Measurements from ENCODE around the gene ELMO1. TPM values are rescaled to one million over a fixed set of nuclear protein-coding genes. Genes with fewer than 3 reads are reported as not detected.

Gene ELMO1
- total and polyA plus RNA-seq, 2 of the 13 experiments (the other 11 are each of a cell fraction or from before 2014, with no cell fraction given): 0.11 to 0.17 TPM

DNA sequence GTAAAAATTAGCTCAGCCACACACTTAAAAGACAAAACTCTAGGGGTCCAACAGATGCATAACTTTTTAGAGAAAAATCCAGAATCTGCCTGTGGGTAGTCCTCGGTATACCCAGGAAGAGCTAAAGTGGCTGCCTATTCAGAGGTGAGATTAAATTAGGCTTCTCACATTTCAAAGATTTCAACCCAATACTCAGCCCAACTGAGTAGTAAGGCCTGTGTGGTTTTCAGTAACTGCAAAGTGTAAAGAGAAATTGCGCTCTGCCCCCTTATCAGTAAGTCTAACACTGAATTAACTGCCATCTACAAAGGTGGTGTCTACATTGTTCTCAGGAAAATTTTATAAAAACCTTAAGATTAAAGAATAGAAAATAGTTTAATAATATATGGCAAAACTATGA lies 88.2 kb downstream of the ELMO1 start:
- 73% methylated on average over 2 of the region's 2 CpGs for whole genome bisulfite sequencing (ENCODE audit: low lambda C conversion rate)
- no TSS peak for BruUV-seq (replicated peaks)
- Histone ChIP-seq H2AFZ (ENCODE audit: low read length) (no peak overlapping the region), H3K36me3 (replicated peaks in 1 of 2; ENCODE audit: control insufficient read depth in 1 of 2, insufficient read depth in 2 of 2, low read length in 2 of 2) (no peaks in the 10 kb centered on the region), H3K9me3 (ENCODE audit: low read length) (no peaks in the 10 kb centered on the region), H3K27ac (ENCODE audit: extremely low read length, insufficient read depth, low read length) (no peak overlapping the region), H3K4me1 (ENCODE audit: insufficient read depth, low read length) (no peaks in the 10 kb centered on the region), H3K4me3 (replicated peaks in 1 of 3; ENCODE audit: insufficient read depth in 1 of 3, low read depth in 2 of 3, low read length in 3 of 3) (no peak overlapping the region), H4K20me1 (ENCODE audit: insufficient read depth, low read length) (no peaks in the 10 kb centered on the region), H3K79me2 (ENCODE audit: insufficient read depth, low read length) (no peaks in the 10 kb centered on the region), H3K4me2 (ENCODE audit: low read depth, low read length) (no peak overlapping the region), H3K9ac (ENCODE audit: insufficient read depth, low read depth, low read length) (no peak overlapping the region), H3K27me3 (ENCODE audit: control insufficient read depth in 1 of 2, insufficient read depth in 2 of 2, low read length in 2 of 2) (no peaks in the 10 kb centered on the region; a peak in 1 of 5 replicates)
- in situ Hi-C loops (cut with HindIII; ENCODE audit: extremely low pct_ligation_motif_present, low pct_unique_long_range_greater_than_20kb) (no loop called here), intact Hi-C loops (cut with micrococcal nuclease; ENCODE audit: unreplicated experiment) (no loop called here)
- POLR2A ChIA-PET: no interaction called here
- TF ChIP-seq, protein P1, sequence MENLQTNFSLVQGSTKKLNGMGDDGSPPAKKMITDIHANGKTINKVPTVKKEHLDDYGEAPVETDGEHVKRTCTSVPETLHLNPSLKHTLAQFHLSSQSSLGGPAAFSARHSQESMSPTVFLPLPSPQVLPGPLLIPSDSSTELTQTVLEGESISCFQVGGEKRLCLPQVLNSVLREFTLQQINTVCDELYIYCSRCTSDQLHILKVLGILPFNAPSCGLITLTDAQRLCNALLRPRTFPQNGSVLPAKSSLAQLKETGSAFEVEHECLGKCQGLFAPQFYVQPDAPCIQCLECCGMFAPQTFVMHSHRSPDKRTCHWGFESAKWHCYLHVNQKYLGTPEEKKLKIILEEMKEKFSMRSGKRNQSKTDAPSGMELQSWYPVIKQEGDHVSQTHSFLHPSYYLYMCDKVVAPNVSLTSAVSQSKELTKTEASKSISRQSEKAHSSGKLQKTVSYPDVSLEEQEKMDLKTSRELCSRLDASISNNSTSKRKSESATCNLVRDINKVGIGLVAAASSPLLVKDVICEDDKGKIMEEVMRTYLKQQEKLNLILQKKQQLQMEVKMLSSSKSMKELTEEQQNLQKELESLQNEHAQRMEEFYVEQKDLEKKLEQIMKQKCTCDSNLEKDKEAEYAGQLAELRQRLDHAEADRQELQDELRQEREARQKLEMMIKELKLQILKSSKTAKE (CRISPR knock-in tag; IDR thresholded peaks at IDR 0.05; ENCODE audit: borderline replicate concordance): no peak
- TF ChIP-seq, protein P2, sequence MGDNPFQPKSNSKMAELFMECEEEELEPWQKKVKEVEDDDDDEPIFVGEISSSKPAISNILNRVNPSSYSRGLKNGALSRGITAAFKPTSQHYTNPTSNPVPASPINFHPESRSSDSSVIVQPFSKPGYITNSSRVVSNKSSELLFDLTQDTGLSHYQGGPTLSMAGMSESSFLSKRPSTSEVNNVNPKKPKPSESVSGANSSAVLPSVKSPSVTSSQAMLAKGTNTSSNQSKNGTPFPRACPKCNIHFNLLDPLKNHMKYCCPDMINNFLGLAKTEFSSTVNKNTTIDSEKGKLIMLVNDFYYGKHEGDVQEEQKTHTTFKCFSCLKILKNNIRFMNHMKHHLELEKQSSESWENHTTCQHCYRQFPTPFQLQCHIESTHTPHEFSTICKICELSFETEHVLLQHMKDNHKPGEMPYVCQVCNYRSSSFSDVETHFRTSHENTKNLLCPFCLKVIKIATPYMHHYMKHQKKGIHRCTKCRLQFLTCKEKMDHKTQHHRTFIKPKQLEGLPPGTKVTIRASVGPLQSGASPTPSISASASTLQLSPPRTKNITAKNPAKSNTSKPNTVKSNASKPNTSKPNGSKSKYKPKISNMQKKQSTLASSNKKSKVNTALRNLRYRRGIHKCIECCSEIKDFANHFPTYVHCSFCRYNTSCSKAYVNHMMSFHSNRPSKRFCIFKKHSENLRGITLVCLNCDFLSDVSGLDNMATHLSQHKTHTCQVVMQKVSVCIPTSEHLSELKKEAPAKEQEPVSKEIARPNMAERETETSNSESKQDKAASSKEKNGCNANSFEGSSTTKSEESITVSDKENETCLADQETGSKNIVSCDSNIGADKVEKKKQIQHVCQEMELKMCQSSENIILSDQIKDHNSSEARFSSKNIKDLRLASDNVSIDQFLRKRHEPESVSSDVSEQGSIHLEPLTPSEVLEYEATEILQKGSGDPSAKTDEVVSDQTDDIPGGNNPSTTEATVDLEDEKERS (CRISPR knock-in tag; IDR thresholded peaks at IDR 0.05): no peak
- TF ChIP-seq ASH2L (IDR thresholded peaks at IDR 0.05; ENCODE audit: insufficient read length, low read depth, low read length): no peak
- TF ChIP-seq JARID2 (CRISPR knock-in tag; IDR thresholded peaks at IDR 0.05; ENCODE audit: insufficient replicate concordance): no peak
- TF ChIP-seq ETV6 (CRISPR knock-in tag; conservative IDR thresholded peaks at IDR 0.05): no peak
- no peak for TF ChIP-seq ZNF788 (CRISPR knock-in tag; IDR thresholded peaks at IDR 0.05; ENCODE audit: borderline replicate concordance)
- TF ChIP-seq ZNF570 (CRISPR knock-in tag; IDR thresholded peaks at IDR 0.05; ENCODE audit: borderline replicate concordance): no peak
- no peak for TF ChIP-seq ZNF564 (CRISPR knock-in tag; IDR thresholded peaks at IDR 0.05)
- TF ChIP-seq ZZZ3 (CRISPR knock-in tag; IDR thresholded peaks at IDR 0.05; ENCODE audit: borderline replicate concordance): no peak
- no peak for TF ChIP-seq CENPX (CRISPR knock-in tag; IDR thresholded peaks at IDR 0.05)
- DNase-seq (ENCODE audit: low spot score) (no peak), ATAC-seq (no peak), FAIRE-seq (no peak)
- CTCF ChIA-PET (ENCODE audit: low intra/inter-chr PET ratio, low total read pairs): no interaction called here

Measured in HepG2 (cell line).